ENCODE measurements around the gene ZDHHC15. TPM values are rescaled to one million over a fixed set of nuclear protein-coding genes. Genes with fewer than 3 reads are reported as not detected.

The ZDHHC15 gene
- total and polyA plus RNA-seq, 2 of the 8 experiments (the other 6 are each of a cell fraction or from before 2014, with no cell fraction given) = 1.7 to 3.5 TPM

- TF ChIP-seq CHD7 (IDR thresholded peaks at IDR 0.05; ENCODE audit: insufficient replicate concordance, low read length) (no peak), CHD1 (IDR thresholded peaks at IDR 0.05; ENCODE audit: low read depth, low read length) (no peak), RFX5 (IDR thresholded peaks at IDR 0.05; ENCODE audit: borderline replicate concordance, low read depth, low read length) (no peak), MAX (IDR thresholded peaks at IDR 0.05) (no peak), SAP30 (IDR thresholded peaks at IDR 0.05; ENCODE audit: insufficient read depth, insufficient replicate concordance, low read length) (no peak), CHD2 (IDR thresholded peaks at IDR 0.05; ENCODE audit: low read length) (no peak)
Measured at GRCh38 chrX:75544786-75545185, 21.9 kb upstream of the ZDHHC15 start (continued).

Data from H1 (cell line).